ENCODE results near the gene MAN1A1.

Gene MAN1A1

GRCh38 chr6:119241111-119241465 lies 108.5 kb downstream of the MAN1A1 start:
- TF ChIP-seq FOXP2 (optimal IDR thresholded peaks at IDR 0.05; ENCODE audit: borderline replicate concordance, extremely low read depth, extremely low read length, insufficient read depth) (no peak), SIN3A (IDR thresholded peaks at IDR 0.05; ENCODE audit: borderline replicate concordance, insufficient read depth, low read length) (no peak), POLR2AphosphoS5 (IDR thresholded peaks at IDR 0.05; ENCODE audit: low read depth, low read length) (no peak), REST (IDR thresholded peaks at IDR 0.05; ENCODE audit: insufficient read depth in 1 of 2, low read depth in 2 of 2, low read length in 2 of 2) (no peak), TAF1 (IDR thresholded peaks at IDR 0.05; ENCODE audit: borderline replicate concordance, insufficient read depth, low read length) (no peak)

- no peak for TF ChIP-seq REST (IDR thresholded peaks at IDR 0.05; ENCODE audit: insufficient read depth in 1 of 2, low read depth in 2 of 2, low read length in 2 of 2)
- no peak for TF ChIP-seq FOXP2 (optimal IDR thresholded peaks at IDR 0.05; ENCODE audit: borderline replicate concordance, extremely low read depth, extremely low read length, insufficient read depth)
- no peak for TF ChIP-seq POLR2AphosphoS5 (IDR thresholded peaks at IDR 0.05; ENCODE audit: low read depth, low read length)
- TF ChIP-seq TAF1 (IDR thresholded peaks at IDR 0.05; ENCODE audit: borderline replicate concordance, insufficient read depth, low read length) = no peak
- TF ChIP-seq SIN3A (IDR thresholded peaks at IDR 0.05; ENCODE audit: borderline replicate concordance, insufficient read depth, low read length) = no peak
Observed at GRCh38 chr6:119240257-119241110, 109.1 kb downstream of the MAN1A1 start.

GRCh38 chr6:119237177-119237715 lies 112.3 kb downstream of the MAN1A1 start:
- TF ChIP-seq SIN3A (IDR thresholded peaks at IDR 0.05; ENCODE audit: borderline replicate concordance, insufficient read depth, low read length) = no peak
- no peak for TF ChIP-seq POLR2AphosphoS5 (IDR thresholded peaks at IDR 0.05; ENCODE audit: low read depth, low read length)
- no peak for TF ChIP-seq TAF1 (IDR thresholded peaks at IDR 0.05; ENCODE audit: borderline replicate concordance, insufficient read depth, low read length)
- no peak for TF ChIP-seq FOXP2 (optimal IDR thresholded peaks at IDR 0.05; ENCODE audit: borderline replicate concordance, extremely low read depth, extremely low read length, insufficient read depth)
- no peak for TF ChIP-seq REST (IDR thresholded peaks at IDR 0.05; ENCODE audit: insufficient read depth in 1 of 2, low read depth in 2 of 2, low read length in 2 of 2)

- TF ChIP-seq SIN3A (IDR thresholded peaks at IDR 0.05; ENCODE audit: borderline replicate concordance, insufficient read depth, low read length) = no peak
- TF ChIP-seq POLR2AphosphoS5 (IDR thresholded peaks at IDR 0.05; ENCODE audit: low read depth, low read length) = no peak
- TF ChIP-seq FOXP2 (optimal IDR thresholded peaks at IDR 0.05; ENCODE audit: borderline replicate concordance, extremely low read depth, extremely low read length, insufficient read depth) = no peak
- no peak for TF ChIP-seq REST (IDR thresholded peaks at IDR 0.05; ENCODE audit: insufficient read depth in 1 of 2, low read depth in 2 of 2, low read length in 2 of 2)
- TF ChIP-seq TAF1 (IDR thresholded peaks at IDR 0.05; ENCODE audit: borderline replicate concordance, insufficient read depth, low read length) = no peak
Observed at GRCh38 chr6:119234941-119235340, 114.6 kb downstream of the MAN1A1 start.
